SK-N-SH treated with all-trans-retinoic acid at 6 μM for 48 hours (cell line): ENCODE data around the gene UNC119B.

Source experiments
- ATAC-seq: fragments of 200-7000 bp; cut with Tn5 transposase; 3 replicates; pipeline ENCODE4 v1.9.1; 2020; ENCODE audit warnings: mild to moderate bottlenecking, moderate library complexity
- ARNTL ChIP-seq: fragments of 450-650 bp; formaldehyde crosslinking; IDR thresholded peaks from 2 replicates; pipeline ENCODE4 v1.5.0; 2020; ENCODE audit warnings: low read depth, mild to moderate bottlenecking, moderate library complexity, borderline replicate concordance
- ESRRG ChIP-seq: fragments of 250-450 bp; sonication (Bioruptor Pico); IDR thresholded peaks from 2 replicates; pipeline ENCODE4 v1.6.1; 2021; ENCODE audit warnings: mild to moderate bottlenecking
- ISL1 ChIP-seq: fragments of 250-450 bp; sonication (Bioruptor Pico); IDR thresholded peaks from 2 replicates; pipeline ENCODE4 v2.1.2; 2022; ENCODE audit warnings: mild to moderate bottlenecking, moderate library complexity
- OSR1 ChIP-seq: fragments of 250-450 bp; sonication (Bioruptor Pico); IDR thresholded peaks from 2 replicates; pipeline ENCODE4 v1.8.0; 2022; ENCODE audit warnings: moderate library complexity, mild to moderate bottlenecking, inconsistent platforms
- PATZ1 ChIP-seq: fragments of 250-450 bp; sonication (Bioruptor Pico); IDR thresholded peaks from 2 replicates; pipeline ENCODE4 v1.8.0; 2020; ENCODE audit warnings: mild to moderate bottlenecking, moderate library complexity, borderline replicate concordance
- PPARA ChIP-seq: fragments of 250-450 bp; sonication (Bioruptor Pico); IDR thresholded peaks from 2 replicates; pipeline ENCODE4 v1.5.0; 2020; ENCODE audit warnings: mild to moderate bottlenecking, borderline replicate concordance
- RARB ChIP-seq: fragments of 250-450 bp; sonication (Bioruptor Pico); IDR thresholded peaks from 2 replicates; pipeline ENCODE4 v1.8.0; 2021; ENCODE audit warnings: mild to moderate bottlenecking, moderate library complexity
- SNAI2 ChIP-seq: fragments of 250-450 bp; sonication (Bioruptor Pico); IDR thresholded peaks from 2 replicates; pipeline ENCODE4 v1.5.0; 2020; ENCODE audit warnings: mild to moderate bottlenecking, moderate library complexity
- TCF4 ChIP-seq: fragments of 250-450 bp; sonication (Bioruptor Pico); IDR thresholded peaks from 2 replicates; pipeline ENCODE4 v1.8.0; 2021; ENCODE audit warnings: mild to moderate bottlenecking, moderate library complexity, borderline replicate concordance
- ZFP3 ChIP-seq: fragments of 250-450 bp; sonication (Bioruptor Pico); IDR thresholded peaks from 2 replicates; pipeline ENCODE4 v1.5.0; 2020; ENCODE audit warnings: mild to moderate bottlenecking, moderate library complexity
- ZFP30 ChIP-seq: fragments of 450-650 bp; formaldehyde crosslinking; IDR thresholded peaks from 2 replicates; pipeline ENCODE4 v1.5.0; 2022; ENCODE audit warnings: mild to moderate bottlenecking, moderate library complexity
- ZNF565 ChIP-seq: fragments of 450-650 bp; formaldehyde crosslinking; conservative IDR thresholded peaks from 2 replicates; pipeline ENCODE4 v1.5.0; 2020; ENCODE audit warnings: low read depth, mild to moderate bottlenecking, moderate library complexity
- ZNF70 ChIP-seq: fragments of 450-650 bp; formaldehyde crosslinking; IDR thresholded peaks from 2 replicates; pipeline ENCODE4 v1.5.0; 2020; ENCODE audit warnings: mild to moderate bottlenecking, moderate library complexity
- ZNF8 ChIP-seq: fragments of 450-650 bp; formaldehyde crosslinking; IDR thresholded peaks from 2 replicates; pipeline ENCODE4 v1.5.0; 2020; ENCODE audit warnings: mild to moderate bottlenecking, moderate library complexity
- TF ChIP-seq, protein P1 (sequence below): fragments of 250-450 bp; sonication (Bioruptor Pico); IDR thresholded peaks from 2 replicates; pipeline ENCODE4 v1.5.0; 2020; ENCODE audit warnings: mild to moderate bottlenecking, moderate library complexity
- TF ChIP-seq, protein P2 (sequence below): fragments of 250-450 bp; sonication (Bioruptor Pico); IDR thresholded peaks from 2 replicates; pipeline ENCODE4 v1.5.1; 2020; ENCODE audit warnings: low read depth, mild to moderate bottlenecking, moderate library complexity
- TF ChIP-seq, protein P3 (sequence below): fragments of 250-450 bp; sonication (Bioruptor Pico); IDR thresholded peaks from 2 replicates; pipeline ENCODE4 v1.5.1; 2021; ENCODE audit warnings: mild to moderate bottlenecking, moderate library complexity

Gene UNC119B

DNA sequence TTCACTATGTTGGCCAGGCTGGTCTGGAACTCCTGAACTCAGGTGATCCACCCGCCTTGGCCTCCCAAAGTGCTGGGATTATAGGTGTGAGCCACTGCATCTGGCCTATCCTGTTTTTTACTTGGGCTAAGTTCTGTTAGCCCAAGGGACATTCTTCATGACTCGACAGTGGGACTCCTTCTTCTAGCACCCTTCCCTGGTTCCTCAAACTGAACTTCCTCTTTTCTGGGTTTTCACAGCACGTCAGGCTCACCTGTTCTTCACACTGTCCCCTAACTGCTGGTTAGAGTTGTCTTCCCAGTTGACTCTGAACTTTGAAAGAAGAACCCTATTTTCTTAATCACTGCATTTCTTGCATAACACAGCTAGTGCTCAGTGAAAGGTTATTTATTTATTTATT lies 47.4 kb upstream of the UNC119B start (continued):
- TF ChIP-seq RARB (no peak), ZFP3 (CRISPR knock-in tag) (no peak), PPARA (CRISPR knock-in tag) (no peak), ZNF8 (CRISPR knock-in tag) (no peak), ZNF70 (CRISPR knock-in tag) (no peak), ZNF565 (CRISPR knock-in tag) (no peak)
- TF ChIP-seq, protein P1, sequence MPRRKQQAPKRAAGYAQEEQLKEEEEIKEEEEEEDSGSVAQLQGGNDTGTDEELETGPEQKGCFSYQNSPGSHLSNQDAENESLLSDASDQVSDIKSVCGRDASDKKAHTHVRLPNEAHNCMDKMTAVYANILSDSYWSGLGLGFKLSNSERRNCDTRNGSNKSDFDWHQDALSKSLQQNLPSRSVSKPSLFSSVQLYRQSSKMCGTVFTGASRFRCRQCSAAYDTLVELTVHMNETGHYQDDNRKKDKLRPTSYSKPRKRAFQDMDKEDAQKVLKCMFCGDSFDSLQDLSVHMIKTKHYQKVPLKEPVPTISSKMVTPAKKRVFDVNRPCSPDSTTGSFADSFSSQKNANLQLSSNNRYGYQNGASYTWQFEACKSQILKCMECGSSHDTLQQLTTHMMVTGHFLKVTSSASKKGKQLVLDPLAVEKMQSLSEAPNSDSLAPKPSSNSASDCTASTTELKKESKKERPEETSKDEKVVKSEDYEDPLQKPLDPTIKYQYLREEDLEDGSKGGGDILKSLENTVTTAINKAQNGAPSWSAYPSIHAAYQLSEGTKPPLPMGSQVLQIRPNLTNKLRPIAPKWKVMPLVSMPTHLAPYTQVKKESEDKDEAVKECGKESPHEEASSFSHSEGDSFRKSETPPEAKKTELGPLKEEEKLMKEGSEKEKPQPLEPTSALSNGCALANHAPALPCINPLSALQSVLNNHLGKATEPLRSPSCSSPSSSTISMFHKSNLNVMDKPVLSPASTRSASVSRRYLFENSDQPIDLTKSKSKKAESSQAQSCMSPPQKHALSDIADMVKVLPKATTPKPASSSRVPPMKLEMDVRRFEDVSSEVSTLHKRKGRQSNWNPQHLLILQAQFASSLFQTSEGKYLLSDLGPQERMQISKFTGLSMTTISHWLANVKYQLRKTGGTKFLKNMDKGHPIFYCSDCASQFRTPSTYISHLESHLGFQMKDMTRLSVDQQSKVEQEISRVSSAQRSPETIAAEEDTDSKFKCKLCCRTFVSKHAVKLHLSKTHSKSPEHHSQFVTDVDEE (CRISPR knock-in tag) = no peak

DNA sequence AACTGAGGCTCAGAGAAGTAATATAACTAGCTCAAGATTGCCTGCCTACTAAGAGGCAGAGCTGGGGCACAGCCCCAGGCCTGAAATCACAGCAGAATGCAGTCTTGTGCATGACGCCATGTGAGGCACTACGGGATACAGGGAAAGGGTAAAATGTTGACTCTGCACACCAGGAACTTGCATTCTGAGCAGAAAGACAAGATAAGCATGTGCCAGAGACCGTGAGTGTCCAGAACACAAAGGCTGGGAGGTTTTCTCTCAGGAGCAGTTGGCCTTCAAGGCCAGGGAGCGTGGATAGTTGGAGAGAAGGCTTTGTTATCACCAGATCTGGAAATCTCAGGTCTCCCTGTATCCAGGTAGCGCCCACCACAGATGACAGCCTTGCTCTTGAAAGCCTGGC lies 46.5 kb upstream of the UNC119B start:
- ATAC-seq = no peak
- TF ChIP-seq ESRRG (CRISPR knock-in tag) = no peak
- TF ChIP-seq, protein P2, sequence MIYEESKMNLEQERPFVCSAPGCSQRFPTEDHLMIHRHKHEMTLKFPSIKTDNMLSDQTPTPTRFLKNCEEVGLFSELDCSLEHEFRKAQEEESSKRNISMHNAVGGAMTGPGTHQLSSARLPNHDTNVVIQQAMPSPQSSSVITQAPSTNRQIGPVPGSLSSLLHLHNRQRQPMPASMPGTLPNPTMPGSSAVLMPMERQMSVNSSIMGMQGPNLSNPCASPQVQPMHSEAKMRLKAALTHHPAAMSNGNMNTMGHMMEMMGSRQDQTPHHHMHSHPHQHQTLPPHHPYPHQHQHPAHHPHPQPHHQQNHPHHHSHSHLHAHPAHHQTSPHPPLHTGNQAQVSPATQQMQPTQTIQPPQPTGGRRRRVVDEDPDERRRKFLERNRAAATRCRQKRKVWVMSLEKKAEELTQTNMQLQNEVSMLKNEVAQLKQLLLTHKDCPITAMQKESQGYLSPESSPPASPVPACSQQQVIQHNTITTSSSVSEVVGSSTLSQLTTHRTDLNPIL (CRISPR knock-in tag) = no peak
- TF ChIP-seq RARB = no peak
- TF ChIP-seq, protein P1 (CRISPR knock-in tag) = no peak
- no peak for TF ChIP-seq SNAI2 (CRISPR knock-in tag)
- TF ChIP-seq PATZ1 = no peak
- no peak for TF ChIP-seq ZNF70 (CRISPR knock-in tag)
- no peak for TF ChIP-seq TCF4 (CRISPR knock-in tag)
- TF ChIP-seq ZFP30 (CRISPR knock-in tag) = no peak
- TF ChIP-seq, all 23 proteins: peak for 0

DNA sequence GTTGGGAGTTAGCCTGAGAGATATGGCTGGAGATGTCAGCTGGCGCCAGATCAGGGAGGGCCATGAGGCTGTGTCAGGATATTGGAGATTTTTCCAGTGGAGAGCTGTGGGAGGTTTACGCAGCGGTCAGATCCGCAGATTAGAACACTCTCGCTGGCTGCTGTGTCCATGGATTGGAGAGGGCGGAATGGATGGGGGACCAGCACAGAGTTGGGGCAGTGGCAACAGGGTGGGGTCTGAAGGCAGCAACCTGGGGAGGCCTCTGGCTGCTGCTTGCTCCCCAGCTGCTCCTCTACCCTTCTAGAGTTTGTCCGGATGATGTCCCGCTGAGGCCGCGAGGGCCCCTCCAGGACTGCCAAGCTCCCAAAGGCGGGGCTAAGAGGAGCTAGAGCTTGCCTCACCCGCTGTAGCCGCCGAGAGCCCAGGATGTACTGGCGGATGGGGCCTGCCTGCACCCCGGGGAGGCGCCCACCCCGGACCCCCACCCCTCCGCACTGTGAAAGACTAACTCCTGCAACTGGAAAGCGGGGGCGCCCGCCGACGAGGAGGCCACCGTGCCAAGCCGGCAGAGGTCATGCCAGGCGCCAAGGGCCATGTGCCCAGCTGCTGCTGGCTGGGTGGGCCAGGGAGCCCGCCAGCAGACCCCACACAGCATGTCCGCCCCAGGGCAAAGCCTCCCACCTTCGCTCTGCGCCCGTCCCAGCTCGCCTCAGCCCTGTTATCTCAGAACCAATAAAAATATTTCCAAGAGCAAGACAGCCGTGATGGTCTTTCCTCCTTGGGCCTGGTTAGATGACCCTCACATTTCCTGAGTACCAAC lies 43.5 kb upstream of the UNC119B start:
- no peak for ATAC-seq
- TF ChIP-seq OSR1 (CRISPR knock-in tag) (no peak), ESRRG (CRISPR knock-in tag) (no peak)
- TF ChIP-seq, protein P3, sequence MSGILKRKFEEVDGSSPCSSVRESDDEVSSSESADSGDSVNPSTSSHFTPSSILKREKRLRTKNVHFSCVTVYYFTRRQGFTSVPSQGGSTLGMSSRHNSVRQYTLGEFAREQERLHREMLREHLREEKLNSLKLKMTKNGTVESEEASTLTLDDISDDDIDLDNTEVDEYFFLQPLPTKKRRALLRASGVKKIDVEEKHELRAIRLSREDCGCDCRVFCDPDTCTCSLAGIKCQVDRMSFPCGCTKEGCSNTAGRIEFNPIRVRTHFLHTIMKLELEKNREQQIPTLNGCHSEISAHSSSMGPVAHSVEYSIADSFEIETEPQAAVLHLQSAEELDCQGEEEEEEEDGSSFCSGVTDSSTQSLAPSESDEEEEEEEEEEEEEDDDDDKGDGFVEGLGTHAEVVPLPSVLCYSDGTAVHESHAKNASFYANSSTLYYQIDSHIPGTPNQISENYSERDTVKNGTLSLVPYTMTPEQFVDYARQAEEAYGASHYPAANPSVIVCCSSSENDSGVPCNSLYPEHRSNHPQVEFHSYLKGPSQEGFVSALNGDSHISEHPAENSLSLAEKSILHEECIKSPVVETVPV = no peak

DNA sequence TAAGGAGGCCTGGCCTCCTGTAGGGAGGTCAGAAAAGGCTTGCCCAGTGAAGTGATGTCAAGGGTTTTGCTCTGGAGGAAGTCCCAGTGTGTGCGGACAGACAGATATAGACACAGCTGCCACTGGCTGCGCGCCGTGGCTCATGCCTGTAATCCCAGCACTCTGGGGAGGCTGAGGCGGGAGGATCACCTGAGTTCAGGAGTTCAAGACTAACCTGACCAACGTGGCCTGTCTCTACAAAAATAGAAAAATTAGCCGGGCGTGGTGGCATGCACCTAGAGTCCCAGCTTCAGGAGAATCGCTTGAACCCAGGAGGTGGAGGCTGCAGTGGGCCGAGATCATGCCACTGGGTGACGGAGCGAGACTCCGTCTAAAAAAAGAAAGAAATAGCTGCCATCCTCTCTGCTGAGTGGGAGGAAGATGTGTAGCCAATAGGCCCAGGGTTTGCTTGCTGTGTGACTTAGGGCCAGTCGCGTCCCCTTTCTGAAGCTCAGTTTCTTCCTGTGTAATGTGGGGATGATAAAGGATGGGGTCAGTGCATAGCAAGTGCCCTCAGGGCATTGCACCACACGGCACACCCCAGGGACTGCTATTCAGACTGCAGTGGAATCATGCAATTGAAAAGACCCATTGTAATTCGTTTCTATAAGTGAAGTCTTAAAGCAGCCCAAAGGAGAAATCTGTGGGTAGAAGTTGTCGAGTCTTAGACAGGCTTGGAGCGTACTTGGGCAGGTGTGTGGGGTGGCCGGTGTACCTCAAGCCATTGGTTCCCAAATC lies 42.0 kb upstream of the UNC119B start:
- ATAC-seq = no peak
- TF ChIP-seq TCF4 (CRISPR knock-in tag) (no peak), ESRRG (CRISPR knock-in tag) (no peak), RARB (no peak), ZFP3 (CRISPR knock-in tag) (no peak), ZNF8 (CRISPR knock-in tag) (no peak), ISL1 (CRISPR knock-in tag) (no peak), ARNTL (no peak), ZNF565 (CRISPR knock-in tag) (no peak)
- TF ChIP-seq, protein P3 = no peak
- TF ChIP-seq, protein P2 (CRISPR knock-in tag) = no peak
